ENCODE results near the gene PPP2R1B. TPM values are rescaled to one million over a fixed set of nuclear protein-coding genes. Genes with fewer than 3 reads are reported as not detected.

Gene PPP2R1B
- polyA plus RNA-seq, 1 donor from 2014 or later = 10.4 TPM

GRCh38 chr11:111812211-111812610 is 46.0 kb upstream of the PPP2R1B start:
- H3K4me3 ChIP-seq (ENCODE audit: low read length) = no peak overlapping the region
- no peak overlapping the region for H3K27ac ChIP-seq (ENCODE audit: low read length)
- no peaks in the 10 kb centered on the region for H3K79me2 ChIP-seq (replicated peaks; ENCODE audit: insufficient read depth, low read length)
- H4K20me1 ChIP-seq (ENCODE audit: insufficient read depth) = no peaks in the 10 kb centered on the region
- no peaks in the 10 kb centered on the region for H3K9me2 ChIP-seq (ENCODE audit: insufficient read depth, low read length)
- no peak overlapping the region for H2AFZ ChIP-seq (ENCODE audit: low read depth, low read length)
- H3K27me3 ChIP-seq (ENCODE audit: insufficient read depth, low read depth, low read length) = no peaks in the 10 kb centered on the region
- TF ChIP-seq EP300 (conservative IDR thresholded peaks at IDR 0.05; ENCODE audit: poor library complexity, severe bottlenecking) = no peak
- no peak for TF ChIP-seq MXI1 (conservative IDR thresholded peaks at IDR 0.05; ENCODE audit: poor library complexity, severe bottlenecking)
- no peak for TF ChIP-seq REST (IDR thresholded peaks at IDR 0.05; ENCODE audit: borderline replicate concordance)
- no peak for TF ChIP-seq CTCF (IDR thresholded peaks at IDR 0.05; ENCODE audit: poor library complexity, severe bottlenecking)
- no peaks in the 10 kb centered on the region for H3F3A ChIP-seq (ENCODE audit: insufficient read depth, low read length, poor library complexity, severe bottlenecking)
- H3K4me2 ChIP-seq (ENCODE audit: low read length) = no peak overlapping the region
- no peaks in the 10 kb centered on the region for H3K9me3 ChIP-seq (ENCODE audit: low read length)
- H3K9ac ChIP-seq (ENCODE audit: low read length) = no peak overlapping the region
- H3K36me3 ChIP-seq (ENCODE audit: insufficient read depth, low read length) = peaks cover 4% of the 10 kb centered on the region

GRCh38 chr11:111811445-111811844 is 45.3 kb upstream of the PPP2R1B start:
- Histone ChIP-seq H4K20me1 (ENCODE audit: insufficient read depth) (no peaks in the 10 kb centered on the region), H3K27ac (ENCODE audit: low read length) (no peak overlapping the region), H3K36me3 (ENCODE audit: insufficient read depth, low read length) (peaks cover 4% of the 10 kb centered on the region), H3F3A (ENCODE audit: insufficient read depth, low read length, poor library complexity, severe bottlenecking) (no peaks in the 10 kb centered on the region), H3K9me2 (ENCODE audit: insufficient read depth, low read length) (no peaks in the 10 kb centered on the region), H2AFZ (ENCODE audit: low read depth, low read length) (no peak overlapping the region), H3K27me3 (ENCODE audit: insufficient read depth, low read depth, low read length) (no peaks in the 10 kb centered on the region), H3K4me2 (ENCODE audit: low read length) (no peak overlapping the region), H3K9me3 (ENCODE audit: low read length) (no peaks in the 10 kb centered on the region), H3K9ac (ENCODE audit: low read length) (no peak overlapping the region), H3K79me2 (replicated peaks; ENCODE audit: insufficient read depth, low read length) (no peaks in the 10 kb centered on the region), H3K4me3 (ENCODE audit: low read length) (no peak overlapping the region)
- TF ChIP-seq EP300 (conservative IDR thresholded peaks at IDR 0.05; ENCODE audit: poor library complexity, severe bottlenecking) (no peak), CTCF (IDR thresholded peaks at IDR 0.05; ENCODE audit: poor library complexity, severe bottlenecking) (no peak), EZH2 (IDR thresholded peaks at IDR 0.05; ENCODE audit: borderline replicate concordance, insufficient read depth, low read length, poor library complexity, severe bottlenecking) (no peak), MXI1 (conservative IDR thresholded peaks at IDR 0.05; ENCODE audit: poor library complexity, severe bottlenecking) (no peak), RAD21 (conservative IDR thresholded peaks at IDR 0.05) (no peak), POLR2AphosphoS5 (IDR thresholded peaks at IDR 0.05) (no peak), REST (IDR thresholded peaks at IDR 0.05; ENCODE audit: borderline replicate concordance) (no peak), TAF1 (IDR thresholded peaks at IDR 0.05; ENCODE audit: low read depth) (no peak), SMC3 (conservative IDR thresholded peaks at IDR 0.05; ENCODE audit: poor library complexity) (no peak)

Measured in neural cell (in vitro differentiated cells).